Suppressor macrophage (primary cell): ENCODE results near the gene SPACA7.
"Not testable (repeated sequence)": the region's sequence is repeated elsewhere in the genome, so short reads cannot be mapped to it uniquely, and the experiment has no call there.

Source experiments
- DNase-seq, 4 experiments: peaks; one replicate each; pipeline ENCODE4 v3.0.0-alpha.2; 2020 to 2022

SPACA7 gene

DNA sequence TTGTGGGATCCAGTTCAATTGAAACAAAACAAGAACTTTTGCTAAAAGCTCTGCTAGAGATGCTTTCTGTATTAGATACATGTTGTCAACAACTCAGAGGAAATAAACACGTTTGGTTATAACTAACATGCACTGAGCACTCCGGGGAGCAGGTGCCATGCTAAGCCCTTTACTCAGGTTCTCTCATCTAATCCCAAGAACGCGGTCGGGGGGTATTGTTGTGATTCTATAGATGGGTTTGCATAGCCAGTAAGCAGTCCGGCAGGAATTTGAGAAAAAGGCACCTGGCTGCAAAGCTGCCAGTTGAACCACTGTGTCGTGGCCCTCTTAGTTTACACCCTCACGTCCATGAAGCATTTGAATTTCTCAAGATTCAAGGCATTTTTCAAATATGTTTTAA, 24.3 kb upstream of the SPACA7 start:
- DNase-seq: no peak

DNA sequence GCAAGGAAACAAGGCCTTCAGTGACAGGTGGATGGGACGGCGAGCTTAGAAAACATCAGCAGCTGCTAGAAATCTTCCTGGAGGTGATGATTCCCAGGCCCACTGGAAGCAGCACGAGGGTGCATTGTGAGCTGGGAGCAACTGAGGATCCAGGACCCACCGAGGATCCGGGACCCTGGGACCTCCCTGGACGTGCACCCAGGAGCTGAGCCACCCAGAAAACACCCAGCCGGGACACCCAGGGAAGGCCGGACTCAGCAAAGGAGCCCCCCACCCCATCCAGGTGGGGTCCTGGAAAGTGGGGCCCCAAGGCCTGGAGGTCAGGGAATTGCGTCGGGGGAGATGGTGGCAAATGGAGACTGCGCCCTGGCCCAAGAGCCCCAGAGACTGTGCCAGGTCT, 22.3 kb upstream of the SPACA7 start:
- DNase-seq: no peak

DNA sequence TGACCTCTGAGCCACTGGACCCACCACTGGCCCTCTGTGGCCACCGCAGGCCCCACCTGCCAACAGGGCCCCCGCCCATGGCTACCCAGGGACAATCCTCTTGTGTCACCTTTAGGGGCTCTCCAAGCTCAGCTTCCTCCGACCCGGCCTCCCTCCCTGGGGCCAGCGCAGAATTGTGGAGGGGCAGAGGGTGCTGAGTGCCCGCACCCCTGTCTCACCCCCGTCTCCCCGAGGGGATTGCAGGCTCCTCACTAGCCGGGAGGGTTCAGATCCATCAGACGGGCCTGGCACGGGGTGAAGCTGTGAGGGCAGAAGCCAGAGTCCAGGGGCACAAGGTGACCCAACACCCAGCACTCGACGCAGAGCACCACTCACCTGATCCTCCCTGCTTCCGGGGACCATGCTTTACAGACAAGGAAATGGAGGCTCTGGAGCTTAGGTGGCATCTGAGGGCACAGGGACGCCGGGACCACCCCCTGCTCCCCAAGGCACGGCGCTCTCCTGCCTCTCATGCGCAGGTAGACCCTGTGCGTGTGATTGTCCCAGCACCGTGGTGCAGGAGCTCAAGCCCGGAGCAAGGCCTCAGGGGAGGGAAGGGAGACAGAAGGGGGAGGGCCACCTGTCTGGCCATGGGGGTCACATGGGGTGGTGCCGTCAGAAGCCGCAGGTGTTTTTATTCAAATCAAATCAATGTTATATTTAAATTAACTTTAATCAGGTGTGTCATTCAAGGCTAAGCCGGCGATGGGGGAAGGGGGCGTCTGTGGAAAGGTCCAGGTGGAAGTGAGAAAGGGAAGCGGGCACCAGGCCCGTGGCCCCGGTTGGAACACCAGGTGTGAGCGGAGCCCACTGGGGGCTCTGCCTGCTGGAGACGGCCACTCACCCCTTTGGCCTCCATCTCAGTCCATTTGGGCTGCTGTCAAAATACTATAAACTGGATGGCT, 21.6 kb upstream of the SPACA7 start:
- no peak for DNase-seq

DNA sequence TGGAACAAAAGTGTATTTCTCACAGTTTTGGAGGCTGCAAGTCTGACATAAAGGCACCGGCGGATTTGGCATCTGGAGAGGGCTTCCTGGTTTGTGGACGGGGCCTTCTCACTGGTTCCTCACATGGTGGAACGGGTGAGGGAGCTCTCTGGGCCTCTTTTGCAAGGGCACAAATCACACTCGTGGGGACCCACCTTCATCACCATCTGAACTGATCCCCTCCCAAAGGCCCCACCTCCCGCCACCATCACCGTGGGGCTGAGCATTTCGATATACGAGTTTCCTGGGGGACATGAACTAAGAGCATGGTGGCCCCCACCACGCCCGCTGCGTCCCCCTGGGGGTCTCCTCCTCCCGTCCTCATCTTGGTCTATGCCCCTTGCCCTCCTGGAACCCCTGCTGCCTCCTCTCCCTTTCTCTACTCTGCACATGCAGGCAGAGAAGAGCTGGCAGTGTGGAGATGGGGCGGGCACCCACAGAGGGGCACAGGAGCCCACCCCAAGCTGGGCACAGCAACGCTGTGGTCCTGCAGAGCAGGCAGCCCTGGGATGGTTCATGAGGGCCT, 20.8 kb upstream of the SPACA7 start:
- no peak for DNase-seq

DNA sequence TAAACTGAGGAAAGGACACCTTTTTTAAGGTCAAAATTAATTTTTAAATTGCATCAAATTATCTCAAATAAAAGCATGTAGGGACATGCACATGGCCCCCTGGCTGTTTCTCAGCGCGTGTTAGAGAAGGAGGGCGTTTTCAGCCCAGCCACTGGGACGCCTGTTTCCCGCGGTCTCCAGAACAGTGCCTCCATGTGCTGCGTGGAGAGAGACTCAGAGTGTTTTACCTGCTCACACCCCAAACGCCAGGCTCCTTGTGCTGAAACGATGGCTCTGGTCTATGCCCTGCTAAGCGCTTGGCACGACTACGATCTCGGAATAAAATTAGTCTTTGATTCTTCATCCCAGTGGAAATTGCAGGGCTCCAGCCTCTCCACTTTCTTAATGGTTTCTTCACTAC, 20.0 kb upstream of the SPACA7 start:
- DNase-seq: no peak

DNA sequence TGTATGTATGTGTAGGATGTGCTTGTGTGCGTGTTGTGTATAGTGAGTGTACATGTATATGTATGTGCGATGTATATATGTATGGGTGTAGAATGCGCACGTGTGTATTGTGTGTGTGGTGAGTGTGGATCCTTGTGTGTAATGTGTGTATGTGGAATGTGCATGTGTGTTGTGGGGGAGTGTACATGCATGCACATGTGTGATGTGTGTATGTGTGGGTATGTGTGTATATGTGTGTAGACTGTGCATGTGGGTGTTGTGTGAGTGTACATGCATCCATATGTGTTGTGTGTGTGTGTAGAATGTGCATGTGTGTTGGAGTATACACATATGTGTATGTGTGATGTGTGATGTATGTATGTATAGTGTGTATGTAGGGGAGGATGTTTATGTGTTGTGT, 18.0 kb upstream of the SPACA7 start:
- DNase-seq: no peak

DNA sequence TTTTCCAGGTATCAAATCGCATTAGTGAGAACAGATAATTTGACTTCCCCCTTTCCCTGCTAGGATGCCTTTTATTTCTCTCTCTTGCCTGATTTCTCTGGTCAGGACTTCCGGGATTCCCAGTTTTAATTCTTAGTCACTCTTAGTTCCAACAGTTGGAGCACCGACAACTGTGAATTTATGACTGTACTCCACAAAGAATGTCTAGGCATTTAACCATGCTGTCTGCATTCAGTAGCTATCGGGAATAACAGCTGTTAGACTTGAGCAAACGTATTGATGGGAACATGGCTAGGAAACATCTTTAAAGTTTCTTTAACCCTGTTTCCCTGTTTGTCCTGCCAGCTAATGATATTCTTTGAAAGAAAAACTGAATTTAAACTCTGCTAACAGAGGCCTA, 14.1 kb upstream of the SPACA7 start:
- no peak for DNase-seq

DNA sequence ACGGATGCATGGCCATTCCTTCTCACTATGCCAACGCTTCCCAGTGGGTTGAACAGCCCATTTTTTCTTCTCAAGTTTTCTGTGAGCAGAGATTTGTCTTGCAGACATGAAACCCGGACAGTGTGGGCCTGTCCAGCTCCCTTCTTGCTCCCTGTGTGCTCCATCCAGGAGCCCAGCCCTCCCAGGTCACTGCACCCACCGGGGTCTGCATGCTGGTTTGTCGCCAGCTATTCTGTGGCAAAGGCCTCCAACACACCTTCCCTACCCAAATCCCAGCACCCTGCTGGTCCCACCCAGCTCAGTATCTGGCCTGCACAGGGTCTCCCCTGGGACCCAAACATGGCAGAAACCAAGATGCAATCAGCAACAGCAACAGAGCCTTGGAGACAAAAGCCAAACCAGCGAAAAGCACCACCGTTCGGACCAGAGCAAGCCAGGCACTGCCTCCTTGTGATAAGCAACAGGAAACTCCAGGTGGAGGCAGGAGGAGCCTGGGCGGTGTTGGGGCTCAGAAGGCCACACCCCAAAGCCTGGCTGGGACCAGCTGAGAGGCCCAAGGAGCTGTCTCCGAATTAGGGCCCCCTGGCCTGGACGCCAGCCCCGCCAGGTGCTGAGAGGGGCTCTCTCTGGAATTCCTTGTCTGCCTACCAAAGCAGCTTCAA, 12.2 kb upstream of the SPACA7 start:
- DNase-seq: no peak

DNA sequence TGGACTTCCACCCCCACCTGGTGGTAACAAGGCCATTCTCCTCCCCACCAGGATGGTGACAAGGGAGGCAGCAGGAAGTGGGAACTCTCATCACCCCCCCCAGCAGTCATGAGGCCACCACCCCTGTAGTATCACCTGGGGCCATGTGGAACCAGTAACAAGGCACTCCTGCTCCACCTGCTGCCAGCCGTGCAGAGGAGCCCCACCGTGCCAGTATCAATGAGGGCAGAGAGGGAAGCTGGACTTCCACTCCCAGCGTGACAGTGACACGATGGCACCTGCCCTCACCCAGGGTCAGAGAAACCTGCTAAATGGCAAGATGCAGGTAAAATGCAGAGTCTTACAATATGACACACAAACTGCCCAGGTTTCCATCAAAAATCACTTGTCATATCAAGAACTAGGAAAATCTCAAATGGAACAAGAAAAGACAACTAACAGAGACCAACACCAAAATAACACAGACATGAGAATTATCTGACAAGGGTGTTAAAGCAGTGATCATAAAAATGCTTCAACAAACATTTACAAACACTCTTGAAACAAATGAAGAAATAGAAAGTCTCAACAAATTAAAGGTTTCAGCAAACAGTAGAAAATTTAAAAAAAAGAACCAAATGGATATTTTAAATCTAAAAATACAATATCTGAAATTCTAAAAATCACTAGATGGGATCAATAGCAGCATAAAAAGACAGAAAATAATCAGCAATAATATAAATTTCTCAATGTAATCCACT, 9.1 kb upstream of the SPACA7 start:
- DNase-seq: no peak

DNA sequence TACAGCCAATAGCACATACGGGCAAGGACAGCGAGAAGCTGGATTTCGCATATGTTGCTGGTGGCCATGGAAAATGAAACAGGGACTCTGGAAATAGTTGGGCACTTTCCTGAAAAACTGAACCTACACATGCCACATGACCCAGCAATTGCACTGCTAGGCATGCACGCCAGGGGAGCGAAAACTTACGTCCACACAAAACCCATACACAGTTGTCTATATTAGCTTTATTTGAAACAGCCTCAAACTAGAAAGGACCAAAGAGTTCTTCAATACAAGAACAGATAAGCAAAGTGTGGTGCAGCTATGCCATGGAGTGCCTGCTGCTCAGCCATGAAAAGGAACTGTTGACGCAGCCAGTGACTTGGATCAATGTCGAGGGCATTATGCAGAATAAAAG, 7.3 kb upstream of the SPACA7 start:
- DNase-seq: no peak

DNA sequence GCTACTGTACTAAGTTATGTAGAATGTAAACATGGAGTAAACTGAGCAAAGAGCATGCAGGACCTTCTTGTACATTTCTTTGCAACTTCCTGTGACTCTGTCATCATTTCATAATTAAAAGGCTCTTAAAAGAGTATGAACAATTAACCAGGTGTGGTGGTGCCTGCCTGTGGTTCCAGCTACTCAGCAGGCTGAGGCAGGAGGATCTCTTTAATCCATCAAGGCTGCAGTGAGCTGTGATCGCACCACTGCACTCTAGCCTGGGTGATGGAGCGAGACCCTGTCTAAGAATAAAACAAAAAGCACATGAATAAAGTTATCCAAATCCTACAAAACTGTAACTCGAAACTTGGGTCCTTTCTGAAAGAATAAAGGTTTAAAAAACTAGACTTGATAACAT, 5.8 kb upstream of the SPACA7 start:
- DNase-seq: no peak

DNA sequence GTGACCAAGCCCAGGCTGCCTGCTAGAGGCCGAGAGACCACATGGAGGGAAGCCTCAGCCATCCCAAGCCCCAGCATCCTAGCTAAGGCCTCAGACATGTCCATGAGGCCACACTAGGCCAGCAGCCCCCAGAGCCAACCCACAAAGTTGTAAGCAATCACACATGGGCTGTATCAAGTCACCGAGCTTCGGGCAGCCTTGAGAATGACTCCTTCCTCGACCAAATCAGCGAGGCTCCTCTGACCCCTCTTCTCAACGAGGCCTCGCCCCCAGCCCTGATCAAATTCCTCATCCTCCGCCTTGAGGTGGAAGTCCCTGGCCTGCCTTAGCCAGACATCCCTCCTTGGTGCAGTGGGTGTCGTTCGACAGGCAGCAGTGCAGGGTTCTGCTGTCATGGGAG, 1.9 kb upstream of the SPACA7 start:
- no peak for DNase-seq

DNA sequence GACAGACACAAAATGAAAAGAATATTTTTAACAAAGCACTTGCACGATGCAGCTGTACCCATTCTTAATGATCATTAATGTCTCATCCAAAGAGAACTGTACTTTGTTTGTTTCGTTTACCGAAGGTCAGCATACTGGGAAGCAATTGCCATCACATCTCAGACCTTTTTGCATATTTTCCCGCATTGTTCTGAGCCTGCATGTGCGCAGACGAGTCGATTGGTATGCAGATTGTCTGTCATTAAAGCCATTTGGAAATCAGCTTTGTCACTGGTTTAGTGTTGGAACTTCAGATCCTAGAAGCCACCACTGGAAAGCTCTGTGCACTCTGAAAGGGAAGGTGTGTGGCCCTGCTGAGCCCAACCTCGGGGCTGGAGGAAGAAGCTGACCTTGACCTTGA, 15.6 kb downstream of the SPACA7 start:
- no peak for DNase-seq

DNA sequence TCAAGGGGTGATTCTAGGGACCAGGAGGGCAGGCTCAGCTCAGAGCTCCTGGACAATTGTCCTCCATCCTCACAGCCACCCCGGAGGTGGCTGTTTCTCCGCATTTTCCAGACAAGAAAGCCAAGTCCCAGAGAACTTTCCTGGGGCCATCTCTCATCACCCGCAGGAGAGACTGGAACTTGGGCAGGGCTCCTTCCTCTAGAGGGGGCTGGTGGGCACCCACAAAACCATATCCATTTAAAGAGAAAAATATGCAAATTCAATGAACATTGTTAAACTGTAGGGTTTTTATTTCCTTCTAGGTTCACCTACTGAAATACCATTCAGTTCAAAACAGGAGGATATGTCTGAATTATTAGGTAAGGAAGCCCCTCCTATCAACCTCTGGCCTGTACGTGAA, 16.6 kb downstream of the SPACA7 start:
- no peak for DNase-seq

DNA sequence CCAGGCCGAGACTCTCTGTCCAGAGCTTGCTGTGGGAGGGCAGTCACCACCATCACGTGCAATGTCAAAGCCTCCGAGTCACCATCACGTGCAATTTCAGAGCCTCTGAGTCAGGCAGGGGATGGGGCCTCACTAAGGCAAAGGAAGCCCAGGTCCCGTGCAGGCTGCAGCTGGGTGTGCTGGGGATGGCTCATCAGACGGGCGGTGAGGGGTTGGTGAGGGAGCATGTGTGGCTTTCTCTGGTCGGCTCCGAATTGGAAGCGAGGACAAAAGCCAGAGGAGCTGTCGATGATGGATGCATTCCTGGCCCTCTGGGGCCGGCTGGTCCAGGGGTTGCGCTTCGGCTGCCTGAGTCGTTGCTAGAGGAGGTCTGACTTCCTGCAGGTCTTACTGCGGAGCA, 18.9 kb downstream of the SPACA7 start:
- DNase-seq: peak in 1 of 4 experiments; percentile 25

DNA sequence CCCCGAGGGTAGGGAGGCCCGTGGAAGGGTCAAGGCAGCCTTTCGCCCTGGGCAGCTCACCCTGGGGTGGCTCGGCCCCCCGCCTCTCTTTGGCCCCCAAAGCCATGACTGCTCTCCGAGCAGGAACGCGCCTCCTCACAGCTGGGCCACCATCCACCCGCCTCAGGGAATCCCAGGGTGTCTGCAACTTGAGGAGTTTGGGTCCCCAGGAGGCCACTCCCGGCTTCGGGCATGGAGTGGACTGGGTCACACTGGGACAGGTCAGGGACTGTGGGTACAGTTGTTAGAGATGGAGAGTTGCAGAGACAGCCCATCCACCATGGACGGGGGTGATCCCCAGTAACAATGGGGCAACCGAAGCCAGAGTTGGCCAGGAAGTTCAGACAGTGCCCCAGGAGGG, 19.8 kb downstream of the SPACA7 start:
- DNase-seq: not testable (repeated sequence)

DNA sequence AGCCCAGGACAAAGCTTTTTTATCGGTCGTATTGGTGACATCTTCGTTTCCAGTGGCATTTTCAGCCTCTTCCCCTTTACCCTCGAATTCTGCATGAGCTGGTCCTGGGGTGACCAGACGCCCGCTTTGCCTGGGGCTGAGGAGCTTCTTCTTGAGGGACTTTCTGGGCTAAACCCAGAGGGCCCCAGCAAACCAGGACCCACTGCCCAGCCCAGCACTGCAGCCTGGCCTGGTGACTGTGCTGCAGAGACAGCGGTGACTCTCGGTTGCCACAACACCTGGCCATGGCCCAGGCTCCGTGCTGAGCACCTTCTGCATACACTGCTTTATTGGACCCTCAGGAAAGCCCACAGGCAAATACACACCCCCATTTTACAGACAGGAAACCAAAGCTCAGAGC, 21.0 kb downstream of the SPACA7 start:
- no peak for DNase-seq

DNA sequence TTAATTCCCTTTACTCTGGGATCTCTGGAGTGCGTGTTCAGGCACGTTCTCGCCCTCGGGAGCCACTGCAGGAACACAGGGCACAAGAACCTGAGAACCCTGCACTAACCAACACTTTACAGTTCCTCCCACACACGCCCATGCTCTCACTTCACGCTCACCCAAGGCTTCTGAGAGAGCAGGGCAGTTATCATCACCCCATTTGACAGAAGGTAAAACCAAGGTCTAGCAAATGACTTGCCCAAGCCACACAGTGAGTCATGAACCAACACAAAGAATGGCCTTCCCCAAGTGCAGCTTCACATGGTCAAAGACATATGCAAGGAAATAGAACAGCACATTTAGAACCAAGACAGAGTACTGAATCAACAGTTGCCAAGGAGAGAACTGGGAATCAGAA, 22.2 kb downstream of the SPACA7 start:
- DNase-seq: not testable (repeated sequence)

DNA sequence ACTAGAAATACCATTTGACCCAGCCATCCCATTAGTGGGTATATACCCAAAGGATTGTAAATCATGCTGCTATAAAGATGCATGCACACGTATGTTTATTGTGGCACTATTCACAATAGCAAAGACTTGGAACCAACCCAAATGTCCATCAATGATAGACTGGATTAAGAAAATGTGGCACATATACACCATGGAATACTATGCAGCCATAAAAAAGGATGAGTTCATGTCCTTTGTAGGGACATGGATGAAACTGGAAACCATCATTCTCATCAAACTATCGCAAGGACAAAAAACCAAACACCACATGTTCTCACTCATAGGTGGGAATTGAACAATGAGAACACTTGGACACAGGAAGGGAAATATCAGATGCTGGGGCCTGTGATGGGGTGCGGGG, 33.7 kb downstream of the SPACA7 start:
- DNase-seq: not testable (repeated sequence)

DNA sequence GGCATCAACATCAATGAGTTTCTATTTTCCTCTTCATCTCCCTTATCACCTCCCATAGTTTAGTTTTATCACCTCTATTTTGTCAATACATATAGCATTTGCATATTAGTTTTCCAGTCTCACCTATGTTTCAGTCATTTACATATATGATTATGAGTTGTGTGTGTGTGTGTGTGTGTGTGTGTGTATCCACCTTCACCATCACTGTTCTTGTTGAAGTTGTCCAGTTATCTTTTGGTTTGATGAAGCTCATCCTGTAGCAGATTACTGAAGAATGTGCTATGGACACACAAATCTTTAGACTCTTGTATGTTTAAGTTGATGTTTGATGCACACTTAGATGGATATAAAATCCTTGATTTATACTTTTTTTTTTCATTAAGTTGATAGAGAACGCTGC, 40.5 kb downstream of the SPACA7 start:
- no peak for DNase-seq

DNA sequence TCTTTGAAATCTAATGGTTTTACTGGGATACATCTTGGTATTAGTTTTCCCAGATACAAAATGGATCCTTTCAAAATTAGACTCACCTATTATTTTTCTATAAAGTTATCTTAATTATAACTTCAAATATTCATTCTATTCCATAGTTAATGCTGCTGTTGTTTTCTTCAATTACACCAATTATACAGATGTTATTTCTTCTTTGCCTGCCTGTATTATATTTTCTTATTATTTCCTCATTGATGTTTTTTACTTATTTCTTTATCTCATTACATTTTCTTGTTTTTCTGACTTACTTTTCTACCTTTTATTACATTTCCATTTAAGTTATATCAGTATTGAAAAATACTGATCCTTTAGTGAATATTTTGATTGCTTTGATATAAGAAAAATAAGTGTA, 40.9 kb downstream of the SPACA7 start:
- no peak for DNase-seq

DNA sequence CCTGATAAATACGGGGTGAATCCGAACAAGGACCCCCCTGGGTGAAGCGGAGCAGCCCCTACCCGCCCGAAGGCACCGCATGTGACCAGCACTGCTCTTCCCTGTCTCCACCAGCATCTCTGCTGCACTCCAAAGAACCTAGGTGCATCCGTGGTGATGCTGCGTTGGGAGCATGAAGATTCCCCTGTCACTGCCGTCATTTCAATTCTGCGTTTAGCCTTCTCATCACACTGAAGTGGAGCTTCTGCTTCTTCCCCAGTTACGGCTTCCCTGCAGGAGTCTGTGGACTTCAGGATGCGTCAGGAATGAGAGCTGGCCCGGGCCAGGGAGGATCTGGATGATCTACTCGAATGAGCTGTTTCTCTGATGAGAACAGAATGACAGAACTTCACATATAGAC, 47.9 kb downstream of the SPACA7 start:
- DNase-seq: no peak

DNA sequence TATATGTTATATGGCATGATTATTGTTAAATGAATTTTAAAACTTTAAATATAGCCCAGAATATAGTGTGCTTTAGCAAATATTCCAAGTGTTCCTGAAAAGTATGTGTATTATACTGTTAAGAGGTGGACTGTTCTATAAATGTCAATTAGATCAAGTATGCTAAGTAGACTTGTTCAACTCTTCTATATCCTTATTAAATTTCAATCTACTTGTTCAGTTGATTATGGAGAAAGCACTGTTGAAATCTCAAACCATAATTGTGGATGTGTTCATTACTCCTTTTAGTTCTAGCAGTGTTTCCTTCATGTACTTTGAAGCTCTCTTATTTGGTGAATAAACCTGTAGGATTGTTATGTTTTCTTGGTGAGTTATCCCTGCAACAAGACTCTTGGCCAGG, 52.5 kb downstream of the SPACA7 start:
- no peak for DNase-seq
